Measurements from ENCODE around the gene AHCTF1.

Gene AHCTF1

DNA sequence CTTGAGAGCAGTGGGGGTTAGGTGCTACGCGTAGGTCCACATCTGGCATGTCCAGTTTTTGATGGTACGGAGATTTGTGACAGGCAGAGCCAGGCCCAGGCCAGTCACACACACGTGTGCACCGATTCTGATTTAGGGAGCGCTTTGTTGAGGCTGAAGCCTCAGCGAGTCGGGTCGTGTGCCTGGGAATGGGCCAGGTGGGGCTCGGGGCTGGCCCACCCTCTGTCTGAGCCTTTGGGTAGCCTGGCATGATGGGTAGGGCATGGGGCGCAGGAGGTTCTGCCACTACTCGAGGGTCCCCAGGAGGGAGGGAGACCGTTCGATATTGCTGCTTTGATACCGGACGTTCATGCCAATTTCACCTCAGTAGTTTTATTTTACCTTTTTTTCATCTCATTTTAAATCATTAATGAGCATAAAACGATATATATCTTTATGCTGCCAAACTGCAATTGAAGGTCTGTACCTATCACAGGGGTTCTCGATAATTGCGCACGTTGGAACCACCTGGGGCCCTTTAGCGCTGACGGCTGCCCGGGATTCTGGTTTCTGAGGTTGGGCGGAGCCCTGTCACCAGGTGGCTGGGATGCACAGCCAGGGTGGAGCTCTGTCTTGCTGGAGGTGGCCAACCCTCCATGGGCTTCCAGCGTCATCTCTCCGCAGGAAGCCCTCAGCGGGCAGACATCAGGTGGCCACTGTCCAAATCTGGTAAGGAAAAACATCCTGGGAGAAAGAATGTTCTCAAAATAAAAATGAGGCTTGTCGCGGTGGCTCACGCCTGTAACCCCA is 135.6 kb downstream of the AHCTF1 start:
- no peak for DNase-seq

DNA sequence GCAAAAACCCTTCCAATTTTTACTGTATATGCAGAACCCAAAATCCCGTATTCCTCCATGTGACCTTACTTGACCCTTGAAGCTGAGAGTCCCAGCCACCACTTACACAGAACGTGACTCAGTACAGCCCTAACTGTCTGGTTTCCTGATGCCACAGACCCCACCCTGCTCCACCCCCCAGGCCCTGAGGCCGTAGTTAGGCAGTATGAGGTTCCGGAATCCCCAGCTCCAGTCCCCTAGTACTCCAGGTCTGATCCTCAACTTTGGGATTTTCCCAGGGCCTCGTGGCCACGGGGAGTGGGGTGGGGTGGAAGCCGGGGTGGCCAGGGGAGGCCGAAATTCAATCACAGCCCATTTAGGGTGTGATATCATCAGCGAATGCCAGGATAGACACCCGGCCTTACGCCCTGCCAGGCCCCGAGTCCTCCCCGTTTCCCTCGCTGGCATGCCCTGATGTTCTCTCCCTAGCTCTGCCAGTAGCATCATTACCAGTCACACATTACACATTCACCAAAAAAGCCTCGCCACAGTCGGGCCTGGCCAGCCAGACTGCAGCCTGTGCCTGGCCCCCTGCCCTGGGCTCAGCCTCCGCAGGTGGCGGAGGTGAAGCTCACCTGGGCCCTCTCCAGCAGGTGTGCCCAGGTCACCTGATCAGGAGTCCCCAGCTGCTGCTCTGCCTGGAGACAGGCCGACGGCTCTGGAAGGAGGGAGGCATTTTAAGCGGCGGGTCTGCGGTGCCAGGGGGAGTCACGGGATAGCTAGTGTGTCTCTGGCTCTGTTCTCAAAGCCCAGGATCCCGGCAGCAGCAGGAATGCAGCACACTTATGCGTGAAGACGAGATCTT is 136.7 kb downstream of the AHCTF1 start:
- DNase-seq, result no peak

DNA sequence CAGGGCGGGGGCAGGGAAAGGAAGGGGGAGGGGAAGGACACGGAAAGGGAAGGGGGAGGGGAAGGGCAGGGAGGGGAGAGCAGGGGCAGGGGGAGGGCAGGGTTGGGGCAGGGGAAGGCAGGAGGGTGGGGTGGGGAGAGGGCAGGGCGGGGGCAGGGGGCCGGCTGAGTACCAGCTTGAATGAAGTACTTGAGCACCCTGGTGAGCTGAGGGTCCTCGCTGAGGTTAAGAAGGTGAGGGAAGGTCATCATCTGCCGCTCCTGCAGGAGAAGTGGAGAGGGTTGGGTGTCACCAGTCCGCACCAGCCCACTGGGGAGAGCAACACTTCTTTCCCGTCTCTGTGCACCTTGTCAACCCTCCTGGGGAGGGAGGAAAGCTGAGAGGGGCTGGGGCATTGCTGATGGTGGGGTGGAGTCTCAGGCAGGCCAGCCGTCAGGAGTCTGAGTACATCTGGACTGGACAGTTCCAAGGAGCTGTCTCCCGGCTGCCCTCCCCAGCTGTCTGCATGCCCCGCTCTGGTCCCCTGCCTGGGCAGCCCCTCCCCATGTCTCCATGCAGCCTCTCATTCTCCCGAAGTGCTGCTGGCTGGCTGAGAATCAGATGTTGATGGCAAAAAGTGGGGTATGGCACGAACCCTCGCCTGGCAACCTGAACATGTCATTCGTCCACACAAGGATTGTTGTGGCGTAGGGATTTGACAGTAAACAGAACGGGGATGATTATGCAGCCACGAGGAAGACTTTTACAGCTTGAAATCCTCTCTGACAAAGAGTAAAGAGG is 137.5 kb downstream of the AHCTF1 start:
- DNase-seq, result no peak

DNA sequence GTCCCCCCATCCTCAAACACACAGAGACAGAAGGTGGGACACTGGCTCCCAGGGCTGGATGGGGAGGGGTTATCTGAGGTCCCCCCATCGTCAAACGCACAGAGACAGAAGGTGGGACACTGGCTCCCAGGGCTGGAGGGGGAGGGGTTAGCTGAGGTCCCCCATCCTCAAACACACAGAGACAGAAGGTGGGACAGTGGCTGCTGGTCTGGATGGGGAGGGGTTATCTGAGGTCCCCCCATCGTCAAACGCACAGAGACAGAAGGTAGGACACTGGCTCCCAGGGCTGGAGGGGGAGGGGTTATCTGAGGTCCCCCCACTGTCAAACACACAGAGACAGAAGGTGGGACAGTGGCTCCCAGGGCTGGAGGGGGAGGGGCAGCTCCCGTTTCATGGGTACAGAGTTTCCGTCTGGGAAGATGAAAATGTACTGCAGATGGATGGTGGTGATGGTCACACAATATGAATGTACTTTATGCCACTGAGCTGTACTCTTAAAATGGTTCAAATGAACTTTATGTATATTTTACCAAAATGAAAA is 138.3 kb downstream of the AHCTF1 start:
- no peak for DNase-seq

DNA sequence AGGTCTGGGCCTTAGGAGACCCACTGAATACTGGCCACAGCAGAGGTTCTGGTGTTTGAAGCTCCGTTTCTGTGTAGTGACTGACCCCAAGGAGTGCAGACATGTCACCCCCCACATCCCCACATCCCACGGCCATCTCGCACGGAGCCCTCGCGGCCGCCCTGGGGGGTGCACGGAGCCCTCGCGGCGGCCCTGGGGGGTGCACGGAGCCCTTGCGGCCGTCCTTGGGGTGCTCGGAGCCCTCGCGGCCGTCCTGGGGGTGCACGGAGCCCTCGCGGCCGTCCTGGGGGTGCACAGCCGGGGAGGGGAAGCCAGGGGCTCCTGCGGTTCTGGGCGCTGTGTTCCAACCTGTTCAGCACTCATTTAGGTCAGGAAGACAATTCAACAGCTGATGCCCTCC is 139.1 kb downstream of the AHCTF1 start:
- no peak for DNase-seq

DNA sequence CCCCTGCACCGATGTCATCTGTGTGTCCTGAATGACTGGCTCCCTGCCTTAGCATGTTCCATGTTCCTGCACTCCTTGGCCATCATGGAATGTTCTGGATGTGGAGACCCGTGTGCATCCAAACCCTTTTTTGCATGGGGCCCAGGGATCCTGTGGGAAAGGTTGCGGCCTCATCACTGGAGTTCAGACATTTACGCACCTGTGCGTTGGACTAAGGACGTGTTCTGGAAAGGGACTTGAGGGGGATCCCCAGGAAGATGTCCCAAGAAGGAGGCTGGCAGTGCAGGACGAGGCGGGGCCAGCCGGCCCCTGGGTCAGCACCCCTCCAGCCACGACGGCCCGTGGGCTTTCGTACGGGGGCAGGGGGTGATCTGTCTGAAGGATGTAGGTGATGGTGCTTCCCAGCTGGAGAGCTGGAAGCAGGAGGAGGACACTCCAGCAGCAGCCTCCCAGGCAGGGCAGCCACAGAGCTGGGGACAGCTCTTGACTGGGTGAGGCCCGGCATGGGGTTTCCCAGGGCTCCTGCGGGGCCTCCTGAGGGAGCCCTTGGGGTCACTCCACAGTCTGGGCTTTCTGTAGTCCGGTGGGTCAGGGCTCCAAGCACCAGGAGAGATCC is 140.3 kb downstream of the AHCTF1 start:
- no peak for DNase-seq

DNA sequence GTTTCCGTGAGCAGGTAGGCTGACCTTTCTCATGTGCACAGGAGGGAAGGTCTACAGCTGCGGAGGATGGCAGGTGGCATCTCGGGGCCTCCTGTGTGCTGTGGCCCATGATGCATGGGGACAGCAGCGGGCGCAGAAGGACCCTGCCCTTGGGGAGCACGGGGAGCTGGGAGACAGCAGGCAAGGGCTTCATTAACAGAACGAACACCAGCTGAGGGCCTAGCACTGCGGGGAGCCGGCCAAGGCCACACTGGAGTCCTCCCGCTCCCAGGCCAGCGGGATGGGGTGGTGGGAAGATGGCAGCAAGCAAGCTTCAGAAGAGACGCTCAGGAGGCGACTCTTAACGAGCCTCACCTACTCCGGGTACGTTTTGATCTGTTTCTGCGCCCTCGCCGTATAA is 140.9 kb downstream of the AHCTF1 start:
- DNase-seq, result no peak

DNA sequence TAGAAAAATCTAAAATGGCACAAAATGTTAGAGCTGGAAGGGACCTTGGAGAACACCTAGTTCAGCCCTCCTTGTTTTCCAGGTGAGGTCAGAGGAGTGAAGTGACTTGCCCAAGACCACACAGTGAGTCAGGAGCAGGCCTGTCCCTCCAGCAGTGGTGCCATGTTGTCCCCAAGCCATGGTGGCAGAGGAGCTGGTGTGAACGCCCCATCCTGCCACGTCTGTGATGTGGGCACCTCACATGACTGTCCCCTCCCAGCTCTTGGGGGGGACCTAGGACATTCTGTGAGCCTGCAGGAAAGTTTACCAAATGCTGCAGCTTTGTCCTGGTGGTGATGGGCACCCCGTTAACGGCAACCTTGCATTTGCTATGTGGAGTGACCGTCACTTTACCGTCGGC is 141.4 kb downstream of the AHCTF1 start:
- DNase-seq, result no peak

DNA sequence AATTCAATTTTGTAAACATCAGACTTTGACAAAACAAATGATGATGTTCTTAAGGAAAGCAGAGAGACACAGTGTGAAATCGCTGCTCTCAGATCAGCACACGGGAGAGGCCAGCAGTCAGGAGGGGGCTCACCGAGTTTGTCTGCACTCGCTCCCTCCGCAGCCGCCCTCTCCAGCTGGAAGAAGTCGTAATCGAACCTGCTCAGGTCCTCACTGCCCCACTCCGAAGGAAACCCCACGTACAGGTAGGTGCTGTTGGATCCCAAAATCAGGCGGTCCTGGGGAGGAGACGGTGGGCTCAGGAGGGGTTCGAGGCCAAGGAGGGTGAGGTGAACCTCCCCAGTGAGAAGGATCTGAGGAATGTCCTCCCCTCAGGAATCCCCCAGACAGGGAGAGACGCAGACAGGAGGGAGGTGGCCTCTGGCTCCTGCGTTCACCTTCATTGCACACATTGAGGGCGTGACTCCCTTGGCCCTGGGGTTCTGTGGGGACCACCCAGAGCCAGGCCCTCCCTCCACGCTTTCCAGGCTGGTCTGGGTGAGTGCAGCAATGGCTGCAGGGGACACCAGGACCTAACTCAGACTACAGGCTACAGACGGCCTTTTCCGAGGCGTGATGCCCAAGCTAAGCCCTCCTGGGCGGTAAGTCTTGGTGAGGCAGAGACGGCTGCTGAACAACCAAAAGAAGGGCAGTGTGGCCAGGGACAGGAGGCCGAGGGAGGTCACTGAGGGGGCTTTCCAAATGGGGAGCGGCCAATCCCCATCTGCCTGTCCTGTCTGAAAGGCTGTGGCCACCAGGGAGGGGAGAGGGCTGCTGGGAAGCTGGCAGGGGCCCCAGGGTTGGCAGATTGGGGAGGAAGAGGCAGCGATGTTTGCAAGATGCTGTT is 142.1 kb downstream of the AHCTF1 start:
- DNase-seq, result no peak

All from T-helper 1 cell (primary cell).